HG03045 (cell line): ENCODE results near the gene BBS5.
"Not testable (repeated sequence)": the region's sequence is repeated elsewhere in the genome, so short reads cannot be mapped to it uniquely, and the experiment has no call there.

ENCODE experiments used
- ATAC-seq: cut with Tn5 transposase; IDR thresholded peaks from one replicate; pipeline ENCODE4 v1.9.1; 2021; ENCODE audit warnings: mild to moderate bottlenecking, moderate library complexity; ENCODE audit not compliant: unreplicated experiment

BBS5 gene

DNA sequence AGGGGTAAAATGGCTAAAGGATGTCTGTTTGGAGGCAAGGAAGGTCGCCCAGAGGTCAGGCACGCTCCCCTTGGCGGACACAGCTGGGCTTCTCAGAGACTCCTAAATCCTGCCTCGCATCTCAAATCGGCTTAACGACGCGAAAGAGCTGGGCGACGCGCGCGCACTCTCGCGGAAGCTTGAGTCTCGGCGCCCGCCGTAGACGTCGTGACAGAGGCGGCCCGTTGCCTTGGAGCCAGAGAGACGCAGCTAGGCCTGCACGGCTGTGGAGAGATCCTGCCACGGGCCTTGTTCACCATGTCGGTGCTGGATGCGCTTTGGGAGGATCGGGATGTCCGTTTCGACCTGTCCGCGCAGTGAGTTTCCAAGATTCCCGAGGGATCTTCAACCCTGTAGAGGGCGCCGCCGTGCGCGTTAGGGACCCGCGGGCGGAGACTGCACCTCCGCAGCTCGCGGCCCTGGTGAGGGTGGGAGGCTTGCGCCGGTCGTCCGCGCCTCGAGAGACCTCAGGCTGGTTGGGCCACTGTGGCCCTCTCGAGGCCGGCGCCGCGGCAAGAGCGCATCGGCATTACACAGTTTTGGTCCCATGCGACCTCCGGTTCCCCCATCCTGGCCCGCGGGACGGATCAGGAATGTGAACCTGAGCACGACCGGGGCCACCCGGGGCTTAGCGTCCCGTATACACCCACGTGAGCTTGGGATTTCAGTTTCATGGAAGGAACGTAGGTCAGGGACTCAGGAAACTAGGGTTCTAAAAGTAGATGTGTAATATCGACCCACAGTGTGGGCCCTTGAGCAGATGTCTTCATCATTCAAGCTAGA is at the start of gene BBS5:
BBS5 (plus strand) TSS at position 238 of the 822 bp plus-strand sequence; CDS start at position 298, 60 bp downstream.
- ATAC-seq: peak; percentile 96

DNA sequence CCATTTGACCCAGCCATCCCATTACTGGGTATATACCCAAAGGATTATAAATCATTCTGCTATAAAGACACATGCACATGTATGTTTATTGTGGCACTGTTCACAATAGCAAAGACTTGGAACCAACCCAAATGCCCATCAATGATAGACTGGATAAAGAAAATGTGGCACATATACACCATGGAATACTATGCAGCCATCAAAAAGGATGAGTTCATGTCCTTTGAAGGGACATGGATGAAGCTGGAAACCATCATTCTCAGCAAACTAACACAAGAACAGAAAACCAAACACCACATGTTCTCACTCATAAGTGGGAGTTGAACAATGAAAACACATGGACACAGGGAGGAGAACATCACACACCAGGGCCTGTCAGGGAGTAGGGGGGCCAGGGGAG is 47.5 kb upstream of the BBS5 start:
- not testable (repeated sequence) for ATAC-seq

DNA sequence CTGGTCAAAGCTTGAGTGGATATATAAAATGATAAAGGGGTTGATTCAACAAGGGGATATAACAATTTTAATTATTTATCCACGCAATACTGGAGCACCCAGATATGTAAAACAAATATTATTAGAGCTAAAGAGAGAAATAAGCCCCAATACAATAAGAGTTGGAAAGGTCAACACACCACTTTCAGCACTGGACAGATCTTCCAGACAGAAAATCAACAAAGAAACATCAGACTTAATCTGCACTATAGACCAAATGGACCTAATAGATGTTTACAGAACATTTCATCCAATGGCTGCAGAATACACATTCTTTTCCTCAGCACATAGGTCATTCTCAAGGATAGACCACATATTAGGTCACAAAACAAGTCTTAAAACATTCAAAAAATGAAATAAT is 45.1 kb upstream of the BBS5 start:
- ATAC-seq: not testable (repeated sequence)

DNA sequence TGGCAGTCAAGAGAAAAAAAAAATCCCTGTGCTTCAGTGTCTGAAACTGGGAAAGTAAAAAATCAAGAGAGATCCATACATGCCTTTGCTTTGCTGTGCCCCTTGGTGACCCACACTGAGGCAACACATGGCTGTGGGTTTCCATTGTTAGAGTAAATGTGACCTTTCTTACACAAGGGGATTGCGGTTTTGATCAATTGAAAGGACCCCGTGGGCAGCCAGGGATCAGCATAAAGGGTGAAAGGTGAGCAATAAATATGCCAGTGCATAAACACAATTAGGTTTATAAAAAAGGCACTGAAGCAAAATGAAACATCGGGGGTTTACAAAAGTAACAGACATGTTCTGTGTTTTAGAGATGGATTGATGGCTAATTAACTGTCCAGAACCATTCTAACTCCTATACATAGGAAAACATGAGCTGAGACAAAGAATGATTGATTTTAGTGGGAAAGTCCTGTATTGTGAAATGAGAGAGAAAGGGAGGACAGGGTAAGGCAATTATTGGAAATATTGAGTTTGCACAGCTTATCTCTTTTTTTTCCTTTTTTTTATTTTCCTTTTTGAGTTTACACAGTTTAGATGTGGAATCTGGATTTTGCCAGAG is 40.7 kb upstream of the BBS5 start:
- ATAC-seq: no peak

DNA sequence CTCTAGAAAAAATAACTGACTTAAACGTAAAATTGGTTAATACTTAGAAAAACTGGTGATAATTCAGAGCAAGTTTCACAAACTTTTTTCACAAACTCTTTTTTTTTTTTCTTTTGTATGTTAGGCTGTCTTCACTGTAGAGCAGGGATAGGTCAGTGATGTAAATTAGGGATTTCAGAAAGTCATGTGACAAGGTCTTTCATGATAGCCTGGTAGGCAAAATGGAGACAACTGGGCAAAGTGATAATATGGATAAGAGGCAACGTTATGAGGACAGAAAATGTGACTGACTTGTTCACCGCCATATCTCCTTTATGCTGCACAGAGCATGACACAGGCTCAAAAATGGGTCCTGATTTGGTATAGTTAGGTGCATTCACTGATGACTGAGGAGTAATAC is 39.4 kb upstream of the BBS5 start:
- ATAC-seq: no peak

DNA sequence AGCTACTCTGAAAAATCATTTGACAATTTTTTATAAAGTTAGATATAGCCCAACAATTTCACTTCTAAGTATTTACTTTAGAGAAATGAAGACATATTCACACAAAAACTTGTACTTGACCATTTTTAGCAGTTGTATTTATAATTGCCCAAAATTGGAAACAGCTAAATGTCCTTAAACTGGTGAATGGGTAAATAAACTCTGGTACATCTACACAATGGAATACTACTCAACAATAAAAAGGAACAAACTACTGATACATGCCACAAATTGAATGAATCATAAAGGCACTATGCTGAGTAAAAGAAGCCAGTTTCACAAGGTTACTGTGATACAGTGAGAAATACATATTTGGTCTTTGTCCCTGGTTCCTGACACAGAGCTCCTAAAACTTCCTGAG is 32.8 kb upstream of the BBS5 start:
- no peak for ATAC-seq

DNA sequence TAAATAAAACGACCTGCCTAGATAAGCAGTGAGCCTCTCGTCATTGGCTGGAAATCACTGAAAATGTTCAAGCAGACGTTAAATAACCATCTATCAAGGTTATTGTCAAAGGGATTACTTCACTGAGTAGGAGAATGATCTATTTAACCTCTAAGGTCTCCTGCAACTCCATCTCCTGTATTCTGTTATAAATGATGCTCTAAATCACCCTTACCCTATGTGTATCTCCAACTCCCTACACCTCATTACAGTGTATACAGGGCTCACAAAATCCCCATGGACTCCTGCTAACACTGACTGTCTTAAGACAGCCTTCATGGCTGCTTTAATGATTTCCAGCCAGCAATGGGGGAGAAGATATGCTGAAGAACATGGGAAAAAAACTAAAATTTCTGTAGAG is 31.0 kb upstream of the BBS5 start:
- ATAC-seq: no peak

DNA sequence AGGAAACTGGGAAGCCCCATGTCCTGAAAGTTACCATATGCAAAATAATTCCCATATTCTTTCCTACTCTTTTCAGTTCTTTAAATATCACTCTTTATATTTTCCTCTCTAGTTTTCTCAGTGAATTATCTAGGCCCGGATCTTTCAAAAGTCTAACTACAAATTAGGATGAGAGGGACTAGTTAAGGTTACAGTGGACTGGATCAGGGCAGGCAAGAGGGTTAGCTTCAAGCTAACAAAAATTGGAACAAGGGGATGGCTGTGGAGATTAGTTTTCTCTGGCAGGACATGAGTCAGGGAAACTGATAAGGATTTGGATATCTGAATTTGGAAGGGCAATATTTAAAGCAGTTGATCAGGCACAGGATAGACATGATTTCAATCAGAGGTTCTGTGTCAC is 30.4 kb upstream of the BBS5 start:
- no peak for ATAC-seq

DNA sequence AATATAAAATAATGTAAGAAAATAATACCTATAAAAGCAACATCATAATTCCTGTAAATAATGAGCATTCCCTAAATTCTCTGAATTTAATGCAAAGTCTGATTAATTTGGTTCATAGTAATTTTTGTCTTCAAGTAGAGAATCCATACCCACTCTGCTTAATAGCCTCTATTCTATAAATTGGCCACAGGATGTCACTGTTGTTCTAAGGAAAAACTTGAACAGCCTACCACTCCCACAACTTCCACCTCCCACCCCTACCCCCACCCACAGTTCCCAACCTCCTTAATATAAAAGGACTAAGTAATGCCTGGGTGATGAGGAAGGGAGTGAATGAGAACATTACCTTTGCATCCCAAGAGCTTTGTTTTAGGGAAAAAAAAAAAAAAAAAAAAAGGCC is 27.2 kb upstream of the BBS5 start:
- ATAC-seq: no peak

DNA sequence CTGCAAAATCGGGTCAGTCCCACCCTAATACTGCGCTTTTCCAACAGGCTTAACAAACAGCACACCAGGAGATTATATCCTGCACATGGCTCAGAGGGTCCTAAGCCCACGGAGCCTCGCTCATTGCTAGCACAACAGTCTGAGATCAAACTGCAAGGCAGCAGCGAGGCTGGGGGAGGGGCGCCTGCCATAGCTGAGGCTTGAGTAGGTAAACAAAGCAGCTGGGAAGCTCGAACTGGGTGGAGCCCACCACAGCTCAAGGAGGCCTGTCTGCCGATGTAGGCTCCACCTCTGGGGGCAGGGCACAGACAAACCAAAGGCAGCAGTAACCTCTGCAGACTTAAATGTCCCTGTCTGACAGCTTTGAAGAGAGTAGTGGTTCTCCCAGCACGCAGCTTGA is 26.2 kb upstream of the BBS5 start:
- ATAC-seq: not testable (repeated sequence)

DNA sequence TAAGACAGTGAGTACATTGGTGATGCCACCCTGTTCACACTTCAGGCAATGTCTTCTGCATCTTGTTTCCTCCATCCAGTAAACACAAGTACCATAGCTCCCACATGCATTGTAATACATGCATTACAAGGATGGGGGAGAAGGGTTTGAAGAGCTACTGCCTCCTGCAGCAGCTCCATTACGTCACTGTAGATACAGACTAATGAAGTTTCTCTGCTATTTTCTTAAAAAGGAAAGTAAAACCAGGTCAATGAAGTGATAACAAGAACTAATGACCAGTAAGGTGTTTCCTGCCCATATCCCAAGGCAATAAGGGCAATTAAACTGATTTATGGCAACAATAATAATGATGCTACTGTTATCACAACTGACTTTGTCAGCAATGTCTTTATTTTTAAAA is 18.2 kb upstream of the BBS5 start:
- no peak for ATAC-seq

DNA sequence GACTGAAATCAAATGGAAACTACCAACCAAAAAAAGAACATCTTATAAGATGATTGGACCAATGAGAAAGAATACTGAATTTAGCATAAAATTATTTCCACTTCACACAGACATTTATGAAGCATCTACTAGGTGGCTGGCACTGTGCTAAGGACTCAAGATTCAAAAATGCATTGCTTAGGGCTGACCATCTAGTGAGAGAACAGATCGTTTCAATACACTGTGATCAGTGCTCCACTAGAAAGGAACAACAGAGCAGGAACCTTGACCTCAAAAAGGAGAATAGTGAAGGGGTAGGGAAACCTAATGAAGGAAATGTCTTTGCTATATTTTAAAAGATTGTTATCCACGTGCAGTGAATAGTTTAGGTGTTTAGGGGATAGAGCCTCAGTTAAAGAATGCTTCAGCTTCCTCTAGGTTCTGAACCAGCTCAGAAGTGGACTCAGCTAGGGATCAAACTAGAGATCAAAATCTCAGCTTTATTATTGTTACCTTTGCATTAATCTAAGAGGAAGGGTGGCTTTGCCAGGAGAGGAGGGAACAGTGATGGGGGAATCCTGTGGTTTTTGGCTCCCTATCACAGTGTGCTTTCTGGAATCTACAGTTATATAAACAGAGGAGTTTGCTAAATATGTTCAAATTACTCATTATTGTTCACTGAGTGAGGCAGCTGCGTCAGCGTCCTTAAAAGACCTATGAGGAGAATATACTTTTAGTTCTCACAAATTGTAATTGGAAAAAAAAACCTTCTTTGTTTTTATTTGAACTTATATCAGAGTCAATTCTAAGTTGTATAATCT is 16.2 kb upstream of the BBS5 start:
- no peak for ATAC-seq

DNA sequence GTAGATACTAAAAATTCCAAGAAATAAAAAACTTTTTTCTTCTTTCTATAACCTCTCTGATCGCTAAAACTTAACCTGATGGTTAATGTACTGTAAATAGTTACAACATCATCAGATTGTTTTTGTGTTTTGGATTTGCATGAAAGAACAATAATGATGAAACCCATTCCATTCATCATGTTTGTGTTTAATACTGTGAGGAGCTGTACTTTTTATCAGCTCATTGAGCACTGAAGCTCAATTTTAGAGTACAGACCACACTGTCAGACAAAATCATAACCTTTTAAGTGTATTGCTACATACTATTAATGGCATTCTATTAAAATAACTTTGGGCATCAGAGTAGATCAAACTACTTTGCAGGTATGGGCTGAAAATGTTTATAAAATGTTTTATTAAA is 14.8 kb upstream of the BBS5 start:
- no peak for ATAC-seq

DNA sequence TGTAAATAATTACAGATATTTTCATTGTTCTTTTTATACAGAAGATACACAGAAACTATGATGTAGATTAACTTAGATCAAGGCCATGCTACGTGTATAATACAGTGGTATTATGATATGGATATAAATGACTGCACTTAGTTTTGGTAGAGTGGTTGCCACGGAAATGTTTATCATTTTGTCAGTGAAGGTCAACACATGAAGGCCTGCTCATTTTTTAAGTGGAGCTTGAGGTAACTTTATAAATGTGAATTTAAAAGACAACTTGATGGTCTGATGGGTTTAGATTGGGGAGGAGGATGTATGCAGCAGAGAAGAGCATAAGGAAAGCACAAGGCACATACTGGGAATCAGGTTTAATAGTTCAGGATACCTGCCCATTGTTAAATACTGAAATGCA is 14.4 kb upstream of the BBS5 start:
- no peak for ATAC-seq

DNA sequence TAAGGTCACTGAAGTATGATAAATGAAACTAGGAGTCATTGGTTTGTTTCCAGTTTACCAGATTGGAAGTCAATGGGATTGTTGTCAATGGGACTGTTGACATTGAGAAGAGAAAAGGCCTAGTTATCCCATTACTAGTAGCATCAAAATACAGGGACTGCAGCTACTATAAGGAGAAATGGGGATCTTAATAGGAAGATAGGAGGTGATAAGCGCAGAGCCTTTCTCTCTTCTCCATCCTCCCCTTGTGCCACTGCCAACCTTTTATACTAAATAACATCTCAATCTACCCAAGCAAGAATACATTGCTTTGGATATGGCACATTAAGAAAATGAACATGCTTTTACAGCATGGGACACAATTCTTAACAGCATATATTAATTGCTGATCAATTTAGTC is 10.5 kb upstream of the BBS5 start:
- ATAC-seq: no peak

DNA sequence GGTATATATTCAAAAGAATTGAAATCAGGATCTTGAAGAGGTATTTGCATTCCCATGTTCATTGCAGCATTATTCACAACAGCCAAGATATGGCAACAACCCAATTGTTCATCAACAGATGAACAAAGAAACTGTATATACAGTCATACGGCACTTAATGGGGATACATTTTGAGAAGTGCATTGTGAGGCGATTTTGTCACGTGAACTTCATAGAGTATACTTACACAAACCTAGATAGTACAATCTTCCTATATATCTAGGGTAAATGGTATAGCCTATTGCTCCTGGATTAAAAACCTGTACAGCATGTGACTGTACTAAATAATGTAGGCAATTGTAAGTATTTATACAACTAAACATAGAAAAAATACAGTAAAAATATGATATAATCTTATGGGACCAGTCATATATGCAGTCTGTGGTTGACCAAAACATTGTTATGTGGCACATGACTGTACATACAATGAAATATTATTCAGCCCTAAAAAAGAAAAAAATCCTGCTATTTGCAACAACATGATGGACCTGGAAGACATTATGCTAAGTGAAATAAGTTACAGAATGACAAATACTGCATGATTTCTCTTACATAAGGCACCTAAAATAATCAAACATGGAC is 9.2 kb upstream of the BBS5 start:
- ATAC-seq: no peak

DNA sequence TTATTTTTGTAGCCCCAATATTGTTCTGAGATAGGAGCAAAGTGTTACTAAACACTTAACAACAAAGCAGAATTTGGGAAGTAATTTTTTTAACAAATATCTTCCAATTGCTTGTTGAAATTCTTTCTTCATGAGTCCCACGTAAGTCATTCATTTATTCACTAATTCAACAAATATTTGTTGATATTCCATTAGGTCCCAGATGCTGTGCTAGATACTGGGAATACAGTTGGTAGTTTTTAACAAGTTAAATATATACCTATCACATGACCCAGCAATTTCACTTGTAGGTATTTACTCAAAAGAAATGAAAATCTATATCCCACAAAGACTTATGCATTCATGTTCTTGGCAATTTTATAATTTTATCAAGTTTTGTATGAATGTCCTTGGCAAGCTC is 7.0 kb upstream of the BBS5 start:
- no peak for ATAC-seq

DNA sequence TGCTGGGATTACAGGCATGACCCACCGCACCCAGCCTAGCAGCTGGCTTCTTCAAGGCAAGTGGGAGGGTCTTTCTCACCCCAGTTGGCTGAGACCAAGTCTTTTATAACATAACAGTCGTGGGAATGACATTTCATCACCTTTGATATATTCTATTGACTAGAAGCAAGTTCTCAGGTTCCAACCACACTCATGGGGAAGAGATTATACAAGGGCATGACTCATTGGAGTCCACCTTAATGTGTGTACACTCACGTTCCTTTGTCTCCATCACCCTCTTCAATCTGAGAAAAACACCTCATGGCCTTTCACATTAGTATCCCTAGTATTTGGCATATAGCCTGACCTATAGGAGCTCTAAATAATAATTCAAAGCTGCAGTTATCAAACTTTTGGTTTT is 2.8 kb upstream of the BBS5 start:
- ATAC-seq: no peak

DNA sequence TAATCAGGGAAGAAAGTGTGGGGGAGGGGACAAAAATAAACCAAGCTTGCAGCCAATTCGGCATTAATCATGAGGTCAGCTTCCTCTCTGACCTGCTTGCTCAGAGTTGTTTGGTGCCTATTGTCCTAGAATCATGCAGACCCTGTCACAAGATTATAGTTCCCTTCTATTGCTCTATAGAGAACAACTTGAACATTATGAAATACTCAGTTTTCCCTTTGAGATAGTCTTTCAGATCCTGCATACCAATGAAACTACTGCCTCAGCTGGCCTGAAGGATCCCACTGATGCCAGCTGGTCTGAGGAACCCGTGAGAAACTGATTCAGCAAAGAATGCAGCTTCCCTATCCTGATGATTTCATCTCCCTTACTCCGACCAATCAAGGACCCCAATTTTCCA is 955 bp upstream of the BBS5 start:
- ATAC-seq: no peak

DNA sequence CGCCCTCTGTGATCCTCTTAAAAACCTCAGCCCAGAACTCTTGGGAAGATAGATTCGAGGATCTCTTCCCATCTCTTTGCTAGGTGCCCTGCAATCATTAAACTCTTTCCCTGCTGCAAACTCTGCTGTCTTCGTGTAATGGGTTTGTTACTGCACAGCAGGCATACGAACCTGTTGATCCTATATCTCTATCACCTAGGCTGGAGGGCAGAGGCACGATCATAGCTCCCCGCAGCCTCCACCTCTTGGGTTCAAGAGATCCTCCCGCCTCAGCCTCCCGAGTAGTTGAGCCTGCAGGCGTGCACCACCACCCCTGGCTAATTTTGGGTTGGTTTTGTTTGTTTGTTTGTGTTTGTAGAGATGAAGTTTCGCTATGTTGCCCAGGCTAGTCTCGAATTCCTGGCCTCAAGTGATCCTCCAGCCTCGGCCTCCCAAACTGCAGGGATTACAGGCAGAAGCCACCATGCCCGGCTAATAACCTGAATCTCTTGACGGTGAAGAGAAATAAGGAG is 493 bp upstream of the BBS5 start:
- ATAC-seq: no peak

DNA sequence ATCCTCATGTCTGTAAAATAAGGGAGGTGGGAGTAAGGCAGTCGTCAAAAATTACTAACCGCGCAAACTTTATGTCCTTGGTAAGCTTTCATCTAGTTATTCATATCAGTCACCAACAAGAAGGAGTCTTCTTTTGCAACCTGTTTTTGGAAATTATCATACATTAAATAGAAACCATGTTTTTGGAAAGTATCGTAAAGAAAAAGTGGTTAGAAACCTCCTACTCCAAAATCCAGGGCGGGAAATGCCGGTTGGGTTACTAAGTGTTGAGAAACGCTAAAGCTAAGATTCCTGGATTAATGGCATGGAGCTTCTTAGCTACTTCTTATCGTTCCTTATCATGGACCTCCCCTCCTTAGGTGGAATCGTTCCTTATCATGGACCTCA is 778 bp downstream of the BBS5 start:
- ATAC-seq: no peak
